HepG2 (cell line): Measurements from ENCODE around the gene TTC23L. TPM values are rescaled to one million over a fixed set of nuclear protein-coding genes. Genes with fewer than 3 reads are reported as not detected.

ENCODE experiments used
- HES4 ChIP-seq: sonication (generic); formaldehyde crosslinking; IDR thresholded peaks from 2 replicates; pipeline ENCODE4 v1.9.0; 2021; ENCODE audit warnings: mild to moderate bottlenecking, missing genetic modification reagents, borderline replicate concordance
- HMG20A ChIP-seq: IDR thresholded peaks from 2 replicates; pipeline ENCODE4 v1.6.1; 2016; ENCODE audit warnings: borderline replicate concordance
- KLF11 ChIP-seq: IDR thresholded peaks from 2 replicates; pipeline ENCODE4 v1.6.1; 2016; ENCODE audit warnings: missing compliant biosample characterization
- NR1H2 ChIP-seq: sonication (generic); formaldehyde crosslinking; IDR thresholded peaks from 2 replicates; pipeline ENCODE4 v1.8.1; 2022; ENCODE audit warnings: low read depth, missing genetic modification reagents, borderline replicate concordance
- RXRA ChIP-seq: sonication (generic); formaldehyde crosslinking; IDR thresholded peaks from 2 replicates; pipeline ENCODE4 v1.5.1; 2020; ENCODE audit warnings: missing genetic modification reagents
- U2AF2 ChIP-seq: fragments of 200-400 bp; formaldehyde crosslinking; IDR thresholded peaks from 2 replicates; pipeline ENCODE4 v1.6.1; 2017; ENCODE audit warnings: low read depth, mild to moderate bottlenecking, low read length
- ZEB1 ChIP-seq: IDR thresholded peaks from 2 replicates; pipeline ENCODE4 v1.6.1; 2012; ENCODE audit warnings: mild to moderate bottlenecking, low read depth, inconsistent platforms; ENCODE audit not compliant: insufficient replicate concordance
- ZNF10 ChIP-seq: sonication (generic); formaldehyde crosslinking; IDR thresholded peaks from 2 replicates; pipeline ENCODE4 v1.4.0; 2020; ENCODE audit warnings: mild to moderate bottlenecking, low read depth, missing genetic modification reagents, borderline replicate concordance
- ZNF136 ChIP-seq: sonication (generic); formaldehyde crosslinking; IDR thresholded peaks from 2 replicates; pipeline ENCODE4 v1.8.1; 2022; ENCODE audit warnings: low read depth, mild to moderate bottlenecking, moderate library complexity, missing genetic modification reagents
- ZNF776 ChIP-seq: sonication (generic); formaldehyde crosslinking; IDR thresholded peaks from 2 replicates; pipeline ENCODE4 v1.4.0; 2020; ENCODE audit warnings: mild to moderate bottlenecking, missing genetic modification reagents
- ZSCAN22 ChIP-seq: sonication (generic); formaldehyde crosslinking; IDR thresholded peaks from 2 replicates; pipeline ENCODE4 v1.4.0; 2020; ENCODE audit warnings: mild to moderate bottlenecking, missing genetic modification reagents
- polyA plus RNA-seq, 8 experiments: library from polyadenylated mRNA; depleted of rRNA in 3 of 8; stranded (reverse) in 7 of 8; unstranded in 1 of 8; fragments of >200 nt; fragmentation: Illumina TruSeq in 4 of 8; extraction: Trizol in 4 of 8; gene quantifications; 2 replicates each; pipeline versions ENCODE4 v1.2.1 to v1.2.3, GENCODE V29; 2011 to 2016; ENCODE audit warnings: low read depth in 4 of 8, missing spikeins in 1 of 8, mixed read lengths in 1 of 8; ENCODE audit not compliant: insufficient read depth in 1 of 8
- total RNA-seq, 5 experiments: library from RNA; depleted of rRNA; stranded (reverse); fragments of >200 nt; fragmentation: Illumina TruSeq; extraction: Trizol; gene quantifications; 2 replicates each; pipeline ENCODE4 v1.2.3, GENCODE V29; 2016; ENCODE audit warnings: low read depth in 1 of 5
- TF ChIP-seq, protein P1 (sequence below): sonication (generic); formaldehyde crosslinking; IDR thresholded peaks from 2 replicates; pipeline ENCODE4 v1.8.0; 2022; ENCODE audit warnings: mild to moderate bottlenecking, missing genetic modification reagents, moderate library complexity
- TF ChIP-seq, protein P2 (sequence below): sonication (generic); formaldehyde crosslinking; IDR thresholded peaks from 2 replicates; pipeline ENCODE4 v1.5.0; 2020; ENCODE audit warnings: missing genetic modification reagents, mild to moderate bottlenecking, borderline replicate concordance
- TF ChIP-seq, protein P3 (sequence below): sonication (generic); formaldehyde crosslinking; IDR thresholded peaks from 2 replicates; pipeline ENCODE4 v1.4.0; 2020; ENCODE audit warnings: missing genetic modification reagents, low read depth, mild to moderate bottlenecking, borderline replicate concordance
- TF ChIP-seq, protein P4 (sequence below), 2 experiments: sonication (generic) in 1 of 2; formaldehyde crosslinking in 1 of 2; IDR thresholded peaks; 2 replicates each; pipeline versions ENCODE4 v1.4.0 to v1.6.1; 2018 to 2020; ENCODE audit warnings: missing genetic modification reagents in 2 of 2, borderline replicate concordance in 1 of 2, low read depth in 1 of 2, mild to moderate bottlenecking in 1 of 2, missing biosample characterization in 1 of 2
- TF ChIP-seq, protein P5 (sequence below): IDR thresholded peaks from 2 replicates; pipeline ENCODE4 v1.6.1; 2016; ENCODE audit warnings: low read depth
- TF ChIP-seq, protein P6 (sequence below): sonication (generic); formaldehyde crosslinking; IDR thresholded peaks from 2 replicates; pipeline ENCODE4 v1.4.0; 2020; ENCODE audit warnings: missing genetic modification reagents
- TF ChIP-seq, protein P7 (sequence below): sonication (generic); formaldehyde crosslinking; IDR thresholded peaks from 2 replicates; pipeline ENCODE4 v1.4.0; 2020; ENCODE audit warnings: missing genetic modification reagents

TTC23L gene
- total and polyA plus RNA-seq, 2 of the 13 experiments (the other 11 are each of a cell fraction or from before 2014, with no cell fraction given): 0.37 to 1.4 TPM

DNA sequence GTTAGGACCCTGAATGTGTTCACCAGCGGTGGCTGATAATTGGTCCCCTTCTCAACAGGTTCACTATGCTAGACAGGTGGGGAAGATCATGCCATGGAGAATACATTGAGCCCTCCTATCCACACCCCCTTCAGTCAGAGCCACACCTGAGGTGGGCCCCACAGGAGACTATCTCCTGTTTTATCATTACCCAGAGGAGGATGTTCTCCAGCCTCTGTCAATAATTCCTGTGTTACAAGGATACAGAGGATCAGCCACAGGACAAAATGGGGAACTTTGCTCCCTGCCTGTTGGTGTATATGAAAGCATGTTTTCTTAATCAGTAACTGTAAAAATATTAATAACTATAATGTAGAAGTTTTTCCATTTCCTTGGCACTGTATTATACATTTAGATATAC is 50.4 kb downstream of the TTC23L start (continued):
- TF ChIP-seq, protein P1, sequence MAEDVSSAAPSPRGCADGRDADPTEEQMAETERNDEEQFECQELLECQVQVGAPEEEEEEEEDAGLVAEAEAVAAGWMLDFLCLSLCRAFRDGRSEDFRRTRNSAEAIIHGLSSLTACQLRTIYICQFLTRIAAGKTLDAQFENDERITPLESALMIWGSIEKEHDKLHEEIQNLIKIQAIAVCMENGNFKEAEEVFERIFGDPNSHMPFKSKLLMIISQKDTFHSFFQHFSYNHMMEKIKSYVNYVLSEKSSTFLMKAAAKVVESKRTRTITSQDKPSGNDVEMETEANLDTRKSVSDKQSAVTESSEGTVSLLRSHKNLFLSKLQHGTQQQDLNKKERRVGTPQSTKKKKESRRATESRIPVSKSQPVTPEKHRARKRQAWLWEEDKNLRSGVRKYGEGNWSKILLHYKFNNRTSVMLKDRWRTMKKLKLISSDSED (CRISPR knock-in tag): no peak
- TF ChIP-seq HMG20A: peak; percentile 50; the same call in 1 of the 2 replicates
- no peak for TF ChIP-seq KLF11 (CRISPR knock-in tag)
- TF ChIP-seq, protein P2, sequence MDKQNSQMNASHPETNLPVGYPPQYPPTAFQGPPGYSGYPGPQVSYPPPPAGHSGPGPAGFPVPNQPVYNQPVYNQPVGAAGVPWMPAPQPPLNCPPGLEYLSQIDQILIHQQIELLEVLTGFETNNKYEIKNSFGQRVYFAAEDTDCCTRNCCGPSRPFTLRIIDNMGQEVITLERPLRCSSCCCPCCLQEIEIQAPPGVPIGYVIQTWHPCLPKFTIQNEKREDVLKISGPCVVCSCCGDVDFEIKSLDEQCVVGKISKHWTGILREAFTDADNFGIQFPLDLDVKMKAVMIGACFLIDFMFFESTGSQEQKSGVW (CRISPR knock-in tag): no peak
- TF ChIP-seq ZSCAN22: no peak
- TF ChIP-seq ZNF10 (CRISPR knock-in tag): no peak
- TF ChIP-seq, protein P3, sequence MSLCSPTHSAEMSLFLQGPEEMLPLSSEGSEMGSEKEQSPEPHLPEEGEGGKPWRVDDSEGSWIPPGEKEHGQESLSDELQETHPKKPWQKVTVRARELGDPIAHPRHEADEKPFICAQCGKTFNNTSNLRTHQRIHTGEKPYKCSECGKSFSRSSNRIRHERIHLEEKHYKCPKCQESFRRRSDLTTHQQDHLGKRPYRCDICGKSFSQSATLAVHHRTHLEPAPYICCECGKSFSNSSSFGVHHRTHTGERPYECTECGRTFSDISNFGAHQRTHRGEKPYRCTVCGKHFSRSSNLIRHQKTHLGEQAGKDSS (CRISPR knock-in tag): no peak
- TF ChIP-seq, protein P4, sequence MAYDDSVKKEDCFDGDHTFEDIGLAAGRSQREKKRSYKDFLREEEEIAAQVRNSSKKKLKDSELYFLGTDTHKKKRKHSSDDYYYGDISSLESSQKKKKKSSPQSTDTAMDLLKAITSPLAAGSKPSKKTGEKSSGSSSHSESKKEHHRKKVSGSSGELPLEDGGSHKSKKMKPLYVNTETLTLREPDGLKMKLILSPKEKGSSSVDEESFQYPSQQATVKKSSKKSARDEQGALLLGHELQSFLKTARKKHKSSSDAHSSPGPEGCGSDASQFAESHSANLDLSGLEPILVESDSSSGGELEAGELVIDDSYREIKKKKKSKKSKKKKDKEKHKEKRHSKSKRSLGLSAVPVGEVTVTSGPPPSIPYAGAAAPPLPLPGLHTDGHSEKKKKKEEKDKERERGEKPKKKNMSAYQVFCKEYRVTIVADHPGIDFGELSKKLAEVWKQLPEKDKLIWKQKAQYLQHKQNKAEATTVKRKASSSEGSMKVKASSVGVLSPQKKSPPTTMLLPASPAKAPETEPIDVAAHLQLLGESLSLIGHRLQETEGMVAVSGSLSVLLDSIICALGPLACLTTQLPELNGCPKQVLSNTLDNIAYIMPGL (CRISPR knock-in tag; IDR thresholded peaks at IDR 0.05; ENCODE audit: borderline replicate concordance in 1 of 2, low read depth in 1 of 2): no peak
- TF ChIP-seq NR1H2: no peak
- no peak for TF ChIP-seq RXRA (CRISPR knock-in tag)
- TF ChIP-seq U2AF2: no peak
- no peak for TF ChIP-seq ZNF776 (CRISPR knock-in tag)
- TF ChIP-seq, protein P5, sequence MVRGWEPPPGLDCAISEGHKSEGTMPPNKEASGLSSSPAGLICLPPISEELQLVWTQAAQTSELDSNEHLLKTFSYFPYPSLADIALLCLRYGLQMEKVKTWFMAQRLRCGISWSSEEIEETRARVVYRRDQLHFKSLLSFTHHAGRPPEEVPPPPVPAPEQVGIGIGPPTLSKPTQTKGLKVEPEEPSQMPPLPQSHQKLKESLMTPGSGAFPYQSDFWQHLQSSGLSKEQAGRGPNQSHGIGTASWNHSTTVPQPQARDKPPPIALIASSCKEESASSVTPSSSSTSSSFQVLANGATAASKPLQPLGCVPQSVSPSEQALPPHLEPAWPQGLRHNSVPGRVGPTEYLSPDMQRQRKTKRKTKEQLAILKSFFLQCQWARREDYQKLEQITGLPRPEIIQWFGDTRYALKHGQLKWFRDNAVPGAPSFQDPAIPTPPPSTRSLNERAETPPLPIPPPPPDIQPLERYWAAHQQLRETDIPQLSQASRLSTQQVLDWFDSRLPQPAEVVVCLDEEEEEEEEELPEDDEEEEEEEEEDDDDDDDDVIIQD: peak; percentile 61; the same call in 1 of the 2 replicates
- TF ChIP-seq ZEB1: peak; percentile 81
- TF ChIP-seq, protein P6, sequence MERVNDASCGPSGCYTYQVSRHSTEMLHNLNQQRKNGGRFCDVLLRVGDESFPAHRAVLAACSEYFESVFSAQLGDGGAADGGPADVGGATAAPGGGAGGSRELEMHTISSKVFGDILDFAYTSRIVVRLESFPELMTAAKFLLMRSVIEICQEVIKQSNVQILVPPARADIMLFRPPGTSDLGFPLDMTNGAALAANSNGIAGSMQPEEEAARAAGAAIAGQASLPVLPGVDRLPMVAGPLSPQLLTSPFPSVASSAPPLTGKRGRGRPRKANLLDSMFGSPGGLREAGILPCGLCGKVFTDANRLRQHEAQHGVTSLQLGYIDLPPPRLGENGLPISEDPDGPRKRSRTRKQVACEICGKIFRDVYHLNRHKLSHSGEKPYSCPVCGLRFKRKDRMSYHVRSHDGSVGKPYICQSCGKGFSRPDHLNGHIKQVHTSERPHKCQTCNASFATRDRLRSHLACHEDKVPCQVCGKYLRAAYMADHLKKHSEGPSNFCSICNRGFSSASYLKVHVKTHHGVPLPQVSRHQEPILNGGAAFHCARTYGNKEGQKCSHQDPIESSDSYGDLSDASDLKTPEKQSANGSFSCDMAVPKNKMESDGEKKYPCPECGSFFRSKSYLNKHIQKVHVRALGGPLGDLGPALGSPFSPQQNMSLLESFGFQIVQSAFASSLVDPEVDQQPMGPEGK (CRISPR knock-in tag): peak; percentile 56
- TF ChIP-seq, protein P7, sequence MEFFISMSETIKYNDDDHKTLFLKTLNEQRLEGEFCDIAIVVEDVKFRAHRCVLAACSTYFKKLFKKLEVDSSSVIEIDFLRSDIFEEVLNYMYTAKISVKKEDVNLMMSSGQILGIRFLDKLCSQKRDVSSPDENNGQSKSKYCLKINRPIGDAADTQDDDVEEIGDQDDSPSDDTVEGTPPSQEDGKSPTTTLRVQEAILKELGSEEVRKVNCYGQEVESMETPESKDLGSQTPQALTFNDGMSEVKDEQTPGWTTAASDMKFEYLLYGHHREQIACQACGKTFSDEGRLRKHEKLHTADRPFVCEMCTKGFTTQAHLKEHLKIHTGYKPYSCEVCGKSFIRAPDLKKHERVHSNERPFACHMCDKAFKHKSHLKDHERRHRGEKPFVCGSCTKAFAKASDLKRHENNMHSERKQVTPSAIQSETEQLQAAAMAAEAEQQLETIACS (CRISPR knock-in tag): no peak
- TF ChIP-seq ZNF136: no peak
- TF ChIP-seq HES4 (CRISPR knock-in tag): no peak
